ENCODE measurements around the gene LRRN4. TPM values are rescaled to one million over a fixed set of nuclear protein-coding genes. Genes with fewer than 3 reads are reported as not detected.

Gene LRRN4
- total RNA-seq, 3 donors from 2014 or later = 20.8 TPM; not detected in 2

DNA sequence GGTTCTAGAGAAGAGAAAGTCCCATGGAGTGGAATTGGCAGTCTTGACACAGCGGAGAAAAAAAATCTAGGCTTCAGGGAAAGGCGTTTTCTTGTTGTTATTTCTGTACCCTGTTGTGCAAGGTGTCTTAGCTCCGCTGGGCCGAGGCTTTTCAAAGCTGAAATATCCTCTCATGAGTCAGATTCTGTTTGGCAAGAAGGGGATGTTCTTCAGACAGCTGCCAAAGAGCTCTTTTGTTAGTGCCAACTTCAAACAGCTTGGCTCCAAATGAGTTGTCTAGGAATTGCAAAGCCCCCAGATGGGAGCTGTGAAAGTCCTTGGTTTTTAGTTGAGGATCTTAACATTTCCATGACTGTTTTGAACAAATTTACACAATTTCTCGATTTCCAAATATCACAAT lies 45.6 kb downstream of the LRRN4 start:
- intact Hi-C loops (cut with DNase I; ENCODE audit: low total_unique reads) = no loop called here
- Histone ChIP-seq H3K36me3 (no peaks in the 10 kb centered on the region), H3K27ac (no peak overlapping the region), H3K4me3 (peak overlapping the region in 1 of 3 donors; percentile 7), H3K27me3 (no peaks in the 10 kb centered on the region), H3K9me3 (no peaks in the 10 kb centered on the region), H3K4me1 (peaks cover 0 to 14% of the 10 kb centered on the region in 2 donors)
- peak in 1 of 3 donors; percentile 88 for TF ChIP-seq POLR2AphosphoS5 (IDR thresholded peaks at IDR 0.05)
- no peak for TF ChIP-seq CTCF (IDR thresholded peaks at IDR 0.05)
- DNase-seq (ENCODE audit: low spot score in 2 of 2) = peak in 1 of 2 donors; percentile 45

DNA sequence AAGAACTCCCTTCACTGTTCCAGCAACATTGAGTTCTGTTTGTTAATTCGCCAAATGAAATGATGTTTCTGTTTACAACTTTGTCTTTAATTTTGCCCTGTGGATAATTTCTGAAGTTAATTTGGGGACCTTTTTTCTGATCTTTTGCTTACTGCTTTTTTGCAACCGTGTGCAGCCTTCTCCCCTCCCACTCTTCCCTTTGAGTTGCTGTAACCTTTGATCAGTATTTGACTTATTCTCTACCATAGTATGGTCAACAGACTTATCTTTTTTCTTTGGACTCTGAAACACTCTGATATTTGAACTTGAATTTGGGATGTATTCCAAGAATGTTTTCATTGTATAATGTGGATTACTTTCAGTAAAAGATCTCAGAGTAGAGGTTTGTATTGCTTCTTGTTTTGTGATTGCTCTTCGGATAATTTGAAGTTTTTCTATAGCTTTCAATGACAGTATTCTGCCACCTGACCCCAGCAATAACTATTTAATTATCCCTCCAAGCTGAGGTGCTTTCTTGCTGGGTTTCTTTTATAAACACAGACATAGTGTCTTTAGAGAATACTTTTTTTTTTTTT lies 46.2 kb downstream of the LRRN4 start:
- Histone ChIP-seq H3K4me1 (peaks cover 0 to 14% of the 10 kb centered on the region in 2 donors), H3K9me3 (no peaks in the 10 kb centered on the region), H3K27me3 (no peaks in the 10 kb centered on the region), H3K27ac (no peak overlapping the region), H3K36me3 (no peaks in the 10 kb centered on the region), H3K4me3 (peak overlapping the region; percentile 74 to 92 (median 79))
- no peak for DNase-seq (ENCODE audit: low spot score in 2 of 2)
- intact Hi-C loops (cut with DNase I; ENCODE audit: low total_unique reads) = no loop called here
- no peak for TF ChIP-seq POLR2A (IDR thresholded peaks at IDR 0.05)
- no peak for TF ChIP-seq CTCF (IDR thresholded peaks at IDR 0.05)
- no peak for TF ChIP-seq POLR2AphosphoS5 (IDR thresholded peaks at IDR 0.05)

DNA sequence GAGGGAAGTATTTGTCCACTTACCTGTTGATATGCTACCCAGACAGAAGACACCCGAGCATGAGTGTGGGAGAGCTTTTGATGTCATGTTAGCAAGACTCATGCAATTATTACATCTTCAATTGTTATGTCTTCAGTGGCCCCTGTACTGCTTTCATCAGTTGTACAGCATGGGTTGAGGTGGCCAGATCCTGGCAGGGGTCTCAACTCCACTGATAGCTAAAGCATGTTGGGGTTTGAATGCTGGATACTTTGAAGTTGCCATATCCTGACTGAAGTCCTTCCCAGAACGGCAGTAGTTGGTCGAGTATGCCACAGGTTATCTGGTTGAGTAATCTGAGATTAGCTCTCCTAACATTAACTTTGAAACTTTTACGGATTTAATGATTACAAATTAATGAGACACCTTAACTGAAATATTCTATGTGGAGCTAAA lies 46.7 kb downstream of the LRRN4 start:
- Histone ChIP-seq H3K4me3 (peak overlapping the region; percentile 74 to 92 (median 79)), H3K9me3 (no peaks in the 10 kb centered on the region), H3K27me3 (no peaks in the 10 kb centered on the region), H3K36me3 (no peaks in the 10 kb centered on the region), H3K27ac (no peak overlapping the region), H3K4me1 (peaks cover 0 to 14% of the 10 kb centered on the region in 2 donors)
- no peak for DNase-seq (ENCODE audit: low spot score in 2 of 2)
- intact Hi-C loops (cut with DNase I; ENCODE audit: low total_unique reads) = no loop called here
- no peak for TF ChIP-seq POLR2AphosphoS5 (IDR thresholded peaks at IDR 0.05)
- no peak for TF ChIP-seq POLR2A (IDR thresholded peaks at IDR 0.05)
- TF ChIP-seq CTCF (IDR thresholded peaks at IDR 0.05) = no peak

GRCh38 chr20:6006603-6006949 lies 47.3 kb downstream of the LRRN4 start:
- H3K36me3 ChIP-seq = no peaks in the 10 kb centered on the region
- H3K4me1 ChIP-seq = peaks cover 0 to 14% of the 10 kb centered on the region in 2 donors
- H3K4me3 ChIP-seq = peak overlapping the region; percentile 74 to 92 (median 79)
- H3K27ac ChIP-seq = peak overlapping the region; percentile 85 to 89
- DNase-seq (ENCODE audit: low spot score in 2 of 2) = no peak
- intact Hi-C loops (cut with DNase I; ENCODE audit: low total_unique reads) = no loop called here
- no peaks in the 10 kb centered on the region for H3K27me3 ChIP-seq
- no peaks in the 10 kb centered on the region for H3K9me3 ChIP-seq
- no peak for TF ChIP-seq POLR2AphosphoS5 (IDR thresholded peaks at IDR 0.05)
- no peak for TF ChIP-seq POLR2A (IDR thresholded peaks at IDR 0.05)
- no peak for TF ChIP-seq CTCF (IDR thresholded peaks at IDR 0.05)

- intact Hi-C loops (cut with DNase I; ENCODE audit: low total_unique reads) = no loop called here
- H3K4me1 ChIP-seq = no peaks in the 10 kb centered on the region
- H3K4me3 ChIP-seq = no peak overlapping the region
- no peaks in the 10 kb centered on the region for H3K27me3 ChIP-seq
- TF ChIP-seq POLR2AphosphoS5 (IDR thresholded peaks at IDR 0.05) (no peak), POLR2A (IDR thresholded peaks at IDR 0.05) (no peak), CTCF (IDR thresholded peaks at IDR 0.05) (no peak)
- no peaks in the 10 kb centered on the region for H3K9me3 ChIP-seq
- H3K36me3 ChIP-seq = no peaks in the 10 kb centered on the region
- no peak overlapping the region for H3K27ac ChIP-seq
- no peak for DNase-seq (ENCODE audit: low spot score in 2 of 2)
These were observed 53.0 kb downstream of the LRRN4 start for GRCh38 chr20:6000871-6001270.
